Mesenchymal stem cell (in vitro differentiated cells and primary cell): Measurements from ENCODE around the gene CACNG4.

Experiments used
- DNase-seq: peaks from one replicate; pipeline ENCODE4 v3.0.0-alpha.2; 2013
- H2AFZ ChIP-seq: one replicate; pipeline ENCODE4 v1.6.1; 2013; ENCODE audit warnings: low read depth, mild to moderate bottlenecking, control low read depth, inconsistent platforms, low read length, moderate library complexity
- H2AK5ac ChIP-seq: 2 replicates; pipeline ENCODE4 v1.6.1; 2013; ENCODE audit warnings: low read length, moderate library complexity, mild to moderate bottlenecking, inconsistent platforms; ENCODE audit not compliant: severe bottlenecking
- H2BK120ac ChIP-seq: one replicate; pipeline ENCODE4 v1.6.1; 2013; ENCODE audit warnings: low read depth, mild to moderate bottlenecking, inconsistent platforms, low read length, moderate library complexity
- H2BK12ac ChIP-seq, 2 experiments: one replicate each; pipeline ENCODE4 v1.6.1; 2013; ENCODE audit warnings: inconsistent platforms in 2 of 2, low read length in 2 of 2, mild to moderate bottlenecking in 2 of 2, moderate library complexity in 2 of 2, control low read depth in 1 of 2
- H2BK15ac ChIP-seq: one replicate; pipeline ENCODE4 v1.6.1; 2013; ENCODE audit warnings: mild to moderate bottlenecking, low read depth, inconsistent platforms; ENCODE audit not compliant: poor library complexity, severe bottlenecking
- H2BK5ac ChIP-seq: 2 replicates; pipeline ENCODE4 v1.6.1; 2013; ENCODE audit warnings: low read depth, mild to moderate bottlenecking, low read length, control low read depth, inconsistent platforms; ENCODE audit not compliant: poor library complexity, severe bottlenecking
- H3K14ac ChIP-seq, 2 experiments: one replicate each; pipeline ENCODE4 v1.6.1; 2013; ENCODE audit warnings: inconsistent platforms in 2 of 2, low read length in 2 of 2, control low read depth in 1 of 2, mild to moderate bottlenecking in 1 of 2, moderate library complexity in 1 of 2
- H3K18ac ChIP-seq, 2 experiments: one replicate each; pipeline ENCODE4 v1.6.1; 2013; ENCODE audit warnings: inconsistent platforms in 2 of 2, low read length in 2 of 2, control low read depth in 1 of 2, low read depth in 1 of 2, mild to moderate bottlenecking in 1 of 2
- H3K23ac ChIP-seq, 2 experiments: one replicate each; pipeline ENCODE4 v1.6.1; 2013; ENCODE audit warnings: inconsistent platforms in 2 of 2, low read length in 2 of 2, mild to moderate bottlenecking in 2 of 2, moderate library complexity in 2 of 2, control low read depth in 1 of 2
- H3K27ac ChIP-seq: 2 replicates; pipeline ENCODE4 v1.5.1; 2013; ENCODE audit warnings: mild to moderate bottlenecking, moderate library complexity, low read length, control low read depth, inconsistent platforms; ENCODE audit not compliant: poor library complexity, severe bottlenecking
- H3K27me3 ChIP-seq, 2 experiments: 2 replicates each; pipeline versions ENCODE4 v1.6.1 to v1.7.0; 2013; ENCODE audit warnings: low read length in 2 of 2, mild to moderate bottlenecking in 2 of 2, moderate library complexity in 2 of 2, control low read depth in 1 of 2, inconsistent platforms in 1 of 2; ENCODE audit not compliant: control insufficient read depth in 1 of 2, insufficient read depth in 1 of 2
- H3K36me3 ChIP-seq, 2 experiments: 2 replicates each; pipeline versions ENCODE4 v1.6.1 to v1.7.0; 2013; ENCODE audit warnings: low read length in 2 of 2, control low read depth in 1 of 2, inconsistent platforms in 1 of 2, low read depth in 1 of 2, mild to moderate bottlenecking in 1 of 2; ENCODE audit not compliant: insufficient read depth in 2 of 2, control insufficient read depth in 1 of 2
- H3K4ac ChIP-seq, 2 experiments: one replicate each; pipeline ENCODE4 v1.6.1; 2013; ENCODE audit warnings: inconsistent platforms in 2 of 2, low read length in 2 of 2, mild to moderate bottlenecking in 2 of 2, moderate library complexity in 2 of 2, control low read depth in 1 of 2, low read depth in 1 of 2
- H3K4me1 ChIP-seq: 2 replicates; pipeline ENCODE4 v1.6.1; 2013; ENCODE audit warnings: low read depth, low read length, control low read depth; ENCODE audit not compliant: control insufficient read depth, insufficient read depth
- H3K4me2 ChIP-seq: 2 replicates; pipeline ENCODE4 v1.6.1; 2013; ENCODE audit warnings: low read length, mild to moderate bottlenecking, inconsistent platforms; ENCODE audit not compliant: poor library complexity, severe bottlenecking
- H3K4me3 ChIP-seq, 2 experiments: 2 replicates each; pipeline versions ENCODE4 v1.5.1 to v1.7.0; 2013; ENCODE audit warnings: low read length in 2 of 2, mild to moderate bottlenecking in 2 of 2, control low read depth in 1 of 2, low read depth in 1 of 2; ENCODE audit not compliant: insufficient read depth in 1 of 2
- H3K79me1 ChIP-seq: replicated peaks from 2 replicates; pipeline ENCODE4 v1.6.1; 2013; ENCODE audit warnings: mild to moderate bottlenecking, control low read depth, low read length, inconsistent platforms; ENCODE audit not compliant: poor library complexity, severe bottlenecking
- H3K9ac ChIP-seq: 2 replicates; pipeline ENCODE4 v1.7.0; 2013; ENCODE audit warnings: mild to moderate bottlenecking, low read length, moderate library complexity
- H3K9me3 ChIP-seq: 2 replicates; pipeline ENCODE4 v1.7.0; 2013; ENCODE audit warnings: mild to moderate bottlenecking, low read length; ENCODE audit not compliant: control insufficient read depth
- H4K8ac ChIP-seq: one replicate; pipeline ENCODE4 v1.6.1; 2013; ENCODE audit warnings: inconsistent platforms, mild to moderate bottlenecking, low read length, moderate library complexity
- H4K91ac ChIP-seq: one replicate; pipeline ENCODE4 v1.6.1; 2013; ENCODE audit warnings: mild to moderate bottlenecking, low read length, inconsistent platforms
- WGBS: methylation state at CpG from one replicate; pipeline ENCODE4 v1.1.7; 2013; ENCODE audit warnings: mixed read lengths; 5-methylcytosine and 5-hydroxymethylcytosine counted together

CACNG4 gene

DNA sequence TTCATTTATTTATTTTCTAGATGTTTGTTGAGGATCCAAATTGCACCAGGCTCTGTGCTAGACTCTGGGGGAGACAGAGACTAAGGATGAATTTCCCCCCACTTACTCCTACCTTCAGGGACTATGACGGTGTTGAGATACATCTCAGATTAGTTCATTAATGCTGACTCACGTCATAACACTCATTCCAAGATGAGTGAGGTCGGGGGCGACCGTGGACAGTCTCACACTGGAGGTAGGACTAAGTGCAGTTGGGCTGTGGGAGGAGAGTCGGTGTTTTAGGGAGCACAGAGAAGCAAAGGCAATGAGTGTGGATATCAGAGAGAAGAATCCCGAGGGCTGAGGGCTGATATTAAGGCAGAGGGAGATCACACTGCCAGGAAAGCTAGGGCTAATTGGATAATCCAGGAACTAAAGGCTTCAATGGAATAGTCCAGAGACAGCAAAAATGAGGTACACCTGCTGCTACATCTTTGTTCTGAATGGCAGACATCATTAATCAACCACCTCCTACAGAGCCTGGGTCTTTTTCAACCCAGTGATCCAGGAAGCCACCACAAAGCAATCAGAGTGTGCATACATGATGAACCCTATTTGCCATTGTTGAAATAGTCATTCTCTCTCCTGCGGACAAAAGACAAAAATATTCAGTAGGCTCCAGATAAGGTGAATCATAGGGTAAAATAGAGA is 38.6 kb upstream of the CACNG4 start:
- H3K4ac ChIP-seq, result no peak overlapping the region
- H3K4me2 ChIP-seq, result no peak overlapping the region
- no peak overlapping the region for H3K23ac ChIP-seq
- no peak overlapping the region for H2BK5ac ChIP-seq
- peaks cover 4% of the 10 kb centered on the region for H3K9me3 ChIP-seq
- no peak overlapping the region for H2BK15ac ChIP-seq
- H3K27me3 ChIP-seq, result peaks cover 28 to 55% of the 10 kb centered on the region in 2 experiments
- WGBS, result 88% methylated on average over 8 of the region's 8 CpGs
- H3K9ac ChIP-seq, result no peak overlapping the region
- no peak overlapping the region for H2BK120ac ChIP-seq
- H2AK5ac ChIP-seq, result no peak overlapping the region
- no peaks in the 10 kb centered on the region for H3K36me3 ChIP-seq
- DNase-seq, result no peak
- H3K14ac ChIP-seq, result no peak overlapping the region
- H3K18ac ChIP-seq, result no peak overlapping the region
- H3K4me3 ChIP-seq, result no peak overlapping the region
- no peak overlapping the region for H2BK12ac ChIP-seq
- H2AFZ ChIP-seq, result no peak overlapping the region
- no peak overlapping the region for H4K91ac ChIP-seq
- no peak overlapping the region for H4K8ac ChIP-seq
- no peaks in the 10 kb centered on the region for H3K4me1 ChIP-seq
- no peak overlapping the region for H3K27ac ChIP-seq
- H3K79me1 ChIP-seq, result no peaks in the 10 kb centered on the region

- H2BK15ac ChIP-seq, result no peak overlapping the region
- H3K4me1 ChIP-seq, result no peaks in the 10 kb centered on the region
- no peak overlapping the region for H3K23ac ChIP-seq
- H3K9me3 ChIP-seq, result no peaks in the 10 kb centered on the region
- H3K4me2 ChIP-seq, result no peak overlapping the region
- H3K27ac ChIP-seq, result no peak overlapping the region
- H2BK12ac ChIP-seq, result no peak overlapping the region
- no peak overlapping the region for H3K14ac ChIP-seq
- no peak for DNase-seq
- no peak overlapping the region for H2AFZ ChIP-seq
- no CpG with 5 or more reads among the region's 5 CpGs for WGBS
- no peak overlapping the region for H2BK120ac ChIP-seq
- no peak overlapping the region for H2BK5ac ChIP-seq
- no peaks in the 10 kb centered on the region for H3K36me3 ChIP-seq
- no peak overlapping the region for H4K8ac ChIP-seq
- no peak overlapping the region for H3K4me3 ChIP-seq
- H3K4ac ChIP-seq, result no peak overlapping the region
- peaks cover 38 to 64% of the 10 kb centered on the region in 2 experiments for H3K27me3 ChIP-seq
- no peak overlapping the region for H4K91ac ChIP-seq
- no peak overlapping the region for H3K18ac ChIP-seq
- no peak overlapping the region for H3K9ac ChIP-seq
- H2AK5ac ChIP-seq, result no peak overlapping the region
- H3K79me1 ChIP-seq, result no peaks in the 10 kb centered on the region
Observed at GRCh38 chr17:66928949-66929348, 35.6 kb upstream of the CACNG4 start.

DNA sequence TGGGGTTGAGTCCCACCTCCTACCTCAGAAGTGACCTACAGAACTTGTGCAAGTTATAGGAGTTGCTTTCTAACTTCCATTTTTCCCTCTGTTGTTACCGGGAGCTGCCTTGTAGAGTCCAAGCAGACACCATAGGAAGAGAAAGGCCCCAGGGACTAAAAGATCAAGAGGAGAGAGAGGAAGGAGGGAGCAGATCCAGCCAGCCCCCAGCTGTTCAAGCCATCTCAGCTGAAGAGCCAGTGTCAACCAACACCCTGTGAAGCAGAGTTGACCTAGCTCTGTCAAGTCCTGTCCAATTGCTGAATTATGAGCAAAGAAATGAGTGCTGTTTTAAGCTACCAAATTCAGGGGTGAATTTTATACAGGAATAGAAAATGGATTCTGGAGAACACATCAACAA is 34.9 kb upstream of the CACNG4 start:
- Histone ChIP-seq H2AFZ (no peak overlapping the region), H3K79me1 (no peaks in the 10 kb centered on the region), H3K27ac (no peak overlapping the region), H4K91ac (no peak overlapping the region), H2AK5ac (no peak overlapping the region), H2BK5ac (no peak overlapping the region), H3K9me3 (no peaks in the 10 kb centered on the region), H2BK12ac (no peak overlapping the region), H2BK15ac (no peak overlapping the region), H3K9ac (no peak overlapping the region), H3K36me3 (no peaks in the 10 kb centered on the region), H3K23ac (no peak overlapping the region), H4K8ac (no peak overlapping the region), H3K4ac (no peak overlapping the region), H3K18ac (no peak overlapping the region), H3K27me3 (peaks cover 38 to 63% of the 10 kb centered on the region in 2 experiments), H2BK120ac (no peak overlapping the region), H3K4me1 (no peaks in the 10 kb centered on the region), H3K14ac (no peak overlapping the region), H3K4me2 (no peak overlapping the region), H3K4me3 (no peak overlapping the region)
- WGBS, result 40% methylated on average over 1 of the region's 1 CpG
- DNase-seq, result no peak

DNA sequence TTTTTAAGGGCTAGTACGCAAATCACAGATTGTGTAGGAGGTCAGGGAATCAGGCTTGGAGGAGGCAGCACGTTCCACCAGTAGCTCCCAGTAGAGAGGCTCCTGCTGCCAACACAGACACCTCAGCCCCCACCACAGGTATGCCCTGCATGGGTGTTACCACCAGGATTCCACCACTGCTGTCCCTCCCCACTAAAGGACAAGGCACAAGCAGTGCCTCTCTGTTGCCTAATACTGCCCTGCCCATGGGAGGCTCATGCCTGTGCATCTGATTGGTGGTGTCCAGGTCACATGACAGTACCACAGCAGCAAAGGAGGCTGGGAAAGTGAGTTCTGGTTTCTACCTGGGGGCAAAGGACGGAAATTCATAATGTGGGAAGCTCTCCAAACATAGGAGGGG is 33.6 kb upstream of the CACNG4 start:
- no peaks in the 10 kb centered on the region for H3K36me3 ChIP-seq
- no peak overlapping the region for H3K14ac ChIP-seq
- no peak for DNase-seq
- H3K18ac ChIP-seq, result no peak overlapping the region
- no peak overlapping the region for H2AFZ ChIP-seq
- 68% methylated on average over 2 of the region's 3 CpGs for WGBS
- H3K27me3 ChIP-seq, result peaks cover 35 to 58% of the 10 kb centered on the region in 2 experiments
- H3K4me2 ChIP-seq, result no peak overlapping the region
- H2BK12ac ChIP-seq, result no peak overlapping the region
- no peak overlapping the region for H3K9ac ChIP-seq
- H2BK15ac ChIP-seq, result no peak overlapping the region
- no peak overlapping the region for H3K4me3 ChIP-seq
- no peak overlapping the region for H4K8ac ChIP-seq
- no peak overlapping the region for H3K4ac ChIP-seq
- H2AK5ac ChIP-seq, result no peak overlapping the region
- H3K23ac ChIP-seq, result no peak overlapping the region
- H4K91ac ChIP-seq, result no peak overlapping the region
- H3K9me3 ChIP-seq, result no peaks in the 10 kb centered on the region
- no peak overlapping the region for H2BK120ac ChIP-seq
- no peak overlapping the region for H3K27ac ChIP-seq
- H3K4me1 ChIP-seq, result no peaks in the 10 kb centered on the region
- no peaks in the 10 kb centered on the region for H3K79me1 ChIP-seq
- no peak overlapping the region for H2BK5ac ChIP-seq
